K562 (cell line): ENCODE data around the gene AGXT. TPM values are rescaled to one million over a fixed set of nuclear protein-coding genes. Genes with fewer than 3 reads are reported as not detected.

Experiments
- ATAC-seq: fragments of 200-7000 bp; cut with Tn5 transposase; 3 replicates; pipeline ENCODE4 v1.9.1; 2020; ENCODE audit warnings: moderate library complexity
- BruUV-seq: library from RNA; stranded (reverse); fragments of 400-500 nt; replicated peaks from 2 replicates; lab custom pipeline; 2021; lab: Mats Ljungman, UMichigan
- CTCF ChIA-PET: fragments of 300-600 bp; formaldehyde crosslinking; extraction: SDS; loops from one replicate; lab custom pipeline; 2021; ENCODE audit warnings: low intra/inter-chr PET ratio; lab: Yijun Ruan, JAX
- POLR2A ChIA-PET: fragments of 300-600, 350-650 bp; sonication (Branson Sonifier 250); formaldehyde crosslinking; extraction: SDS; loops from one replicate; lab custom pipeline; 2021; ENCODE audit warnings: antibody characterized with exemption, inconsistent platforms; lab: Yijun Ruan, JAX
- DNase-seq, 4 experiments: peaks; one replicate each; pipeline versions ENCODE4 v3.0.0 to v3.0.0-alpha.2; 2011 to 2018; ENCODE audit warnings: low spot score in 3 of 4, mixed read lengths in 3 of 4; ENCODE audit errors: extremely low read depth in 1 of 4
- FAIRE-seq: peaks from 2 replicates; lab custom pipeline; 2011; peaks lifted over from hg19 to GRCh38; lab: Jason Lieb, UNC
- H2AFZ ChIP-seq: 2 replicates; pipeline ENCODE4 v1.6.0; 2011; ENCODE audit warnings: low read depth, low read length, control low read depth, inconsistent platforms
- H3K27ac ChIP-seq: fragments of 200-600 bp; 3 replicates; pipeline ENCODE4 v1.8.0; 2011; ENCODE audit warnings: low read depth, mild to moderate bottlenecking, control low read depth, inconsistent platforms, low read length, moderate library complexity, mixed read lengths; ENCODE audit errors: extremely low read depth
- H3K27me3 ChIP-seq, 2 experiments: fragments of 300-600 bp in 1 of 2; 2 replicates in 1 of 2; 3 replicates in 1 of 2; pipeline versions ENCODE4 v1.6.0 to v1.8.0; 2011; ENCODE audit warnings: inconsistent platforms in 2 of 2, low read length in 2 of 2, mild to moderate bottlenecking in 1 of 2, mixed read lengths in 1 of 2, moderate library complexity in 1 of 2; ENCODE audit not compliant: control insufficient read depth in 2 of 2, insufficient read depth in 2 of 2
- H3K36me3 ChIP-seq: fragments of 300-600 bp; 3 replicates; pipeline ENCODE4 v1.8.0; 2011; ENCODE audit warnings: mild to moderate bottlenecking, low read length, inconsistent platforms; ENCODE audit not compliant: control insufficient read depth, insufficient read depth
- H3K4me1 ChIP-seq, 2 experiments: fragments of 200-600 bp in 1 of 2; replicated peaks in 1 of 2; 2 replicates in 1 of 2; 3 replicates in 1 of 2; pipeline versions ENCODE4 v1.5.1 to v1.8.0; 2011; ENCODE audit warnings: inconsistent platforms in 2 of 2, low read length in 2 of 2, mild to moderate bottlenecking in 1 of 2, mixed read lengths in 1 of 2, moderate library complexity in 1 of 2; ENCODE audit not compliant: control insufficient read depth in 2 of 2, insufficient read depth in 2 of 2
- H3K4me2 ChIP-seq: 2 replicates; pipeline ENCODE4 v1.6.1; 2011; ENCODE audit warnings: low read length, control low read depth, inconsistent platforms, mixed read lengths; ENCODE audit not compliant: insufficient read depth
- H3K4me3 ChIP-seq: fragments of 200-600 bp; sonication (generic), shearing (Covaris generic); 2 replicates; pipeline ENCODE4 v1.5.1; 2016; ENCODE audit warnings: control low read depth, inconsistent platforms
- H3K79me2 ChIP-seq: fragments of 200-600 bp; 3 replicates; pipeline ENCODE4 v1.8.0; 2011; ENCODE audit warnings: low read length, inconsistent platforms; ENCODE audit not compliant: control insufficient read depth, insufficient read depth
- H3K9ac ChIP-seq, 2 experiments: 2 replicates each; pipeline versions ENCODE4 v1.6.0 to v1.6.1; 2011; ENCODE audit warnings: low read depth in 2 of 2, low read length in 2 of 2, control low read depth in 1 of 2, inconsistent platforms in 1 of 2, mild to moderate bottlenecking in 1 of 2, mixed read lengths in 1 of 2; ENCODE audit not compliant: insufficient read depth in 1 of 2
- H3K9me1 ChIP-seq: one replicate; pipeline ENCODE4 v1.6.0; 2011; ENCODE audit warnings: inconsistent platforms, mild to moderate bottlenecking, low read length, moderate library complexity; ENCODE audit not compliant: control insufficient read depth, insufficient read depth
- H3K9me3 ChIP-seq: replicated peaks from 2 replicates; pipeline ENCODE4 v1.5.1; 2011; ENCODE audit warnings: low read depth, low read length, inconsistent platforms; ENCODE audit not compliant: control insufficient read depth, insufficient read depth
- H4K20me1 ChIP-seq: replicated peaks from 2 replicates; pipeline ENCODE4 v1.6.1; 2011; ENCODE audit warnings: low read length, inconsistent platforms, mixed read lengths; ENCODE audit not compliant: control insufficient read depth, insufficient read depth
- CEBPB ChIP-seq: fragments of 450-650 bp; IDR thresholded peaks from 2 replicates; pipeline ENCODE4 v1.6.1; 2016; ENCODE audit warnings: missing genetic modification characterization, missing compliant biosample characterization
- CHCHD3 ChIP-seq: fragments of 250-450 bp; sonication (Bioruptor Pico); IDR thresholded peaks from 2 replicates; pipeline ENCODE4 v2.1.2; 2022; ENCODE audit warnings: mild to moderate bottlenecking
- FOXA1 ChIP-seq: fragments of 450-650 bp; IDR thresholded peaks from 2 replicates; pipeline ENCODE4 v1.6.1; 2016; ENCODE audit warnings: mild to moderate bottlenecking, borderline replicate concordance
- GATAD2B ChIP-seq: fragments of 450-650 bp; IDR thresholded peaks from 2 replicates; pipeline ENCODE4 v1.6.1; 2017; ENCODE audit warnings: mild to moderate bottlenecking, borderline replicate concordance
- HCFC1 ChIP-seq: IDR thresholded peaks from 2 replicates; pipeline ENCODE4 v1.6.1; 2012; ENCODE audit warnings: low read depth, low read length, improper control_type of control experiment
- HDAC2 ChIP-seq: fragments of 450-650 bp; IDR thresholded peaks from 2 replicates; pipeline ENCODE4 v1.6.1; 2016; ENCODE audit warnings: mild to moderate bottlenecking
- HNRNPH1 ChIP-seq: fragments of 200-400 bp; formaldehyde crosslinking; optimal IDR thresholded peaks from 2 replicates; pipeline ENCODE3; 2017; ENCODE audit warnings: low read depth, mild to moderate bottlenecking, low read length, moderate library complexity
- MAFG ChIP-seq: fragments of 450-650 bp; conservative IDR thresholded peaks from 2 replicates; pipeline ENCODE4 v1.6.1; 2016; ENCODE audit warnings: missing genetic modification characterization, missing compliant biosample characterization
- NFXL1 ChIP-seq: fragments of 450-650 bp; formaldehyde crosslinking; IDR thresholded peaks from 2 replicates; pipeline ENCODE4 v1.4.0; 2021; ENCODE audit warnings: mild to moderate bottlenecking
- NONO ChIP-seq, 2 experiments: fragments of 200-400 bp in 1 of 2; fragments of 450-650 bp in 1 of 2; formaldehyde crosslinking in 1 of 2; IDR thresholded peaks; 2 replicates each; pipeline ENCODE4 v1.6.1; 2017; ENCODE audit warnings: low read depth in 2 of 2, mild to moderate bottlenecking in 2 of 2, moderate library complexity in 2 of 2, low read length in 1 of 2
- NR3C1 ChIP-seq: sonication (generic); formaldehyde crosslinking; IDR thresholded peaks from 2 replicates; pipeline ENCODE4 v1.8.1; 2022; ENCODE audit warnings: missing genetic modification reagents
- POLR3A ChIP-seq: IDR thresholded peaks from 2 replicates; pipeline ENCODE4 v1.6.1; 2011; ENCODE audit warnings: borderline replicate concordance, mild to moderate bottlenecking, moderate library complexity; ENCODE audit not compliant: insufficient read length, insufficient read depth; ENCODE audit errors: extremely low read depth
- RBM39 ChIP-seq: fragments of 200-400 bp; formaldehyde crosslinking; optimal IDR thresholded peaks from 2 replicates; pipeline ENCODE3; 2018; ENCODE audit warnings: low read depth, low read length
- YBX1 ChIP-seq: fragments of 450-650 bp; IDR thresholded peaks from 2 replicates; pipeline ENCODE4 v1.7.1; 2016; ENCODE audit warnings: mild to moderate bottlenecking
- ZBTB7A ChIP-seq: IDR thresholded peaks from 2 replicates; pipeline ENCODE4 v1.6.1; 2011; ENCODE audit warnings: low read depth, mild to moderate bottlenecking, low read length, moderate library complexity, borderline replicate concordance; ENCODE audit not compliant: control insufficient read depth
- ZNF217 ChIP-seq: sonication (generic); formaldehyde crosslinking; IDR thresholded peaks from 2 replicates; pipeline ENCODE4 v1.8.0; 2022; ENCODE audit warnings: mild to moderate bottlenecking, missing genetic modification reagents
- ZNF239 ChIP-seq: fragments of 250-450 bp; sonication (Bioruptor Pico); IDR thresholded peaks from 2 replicates; pipeline ENCODE4 v1.4.0; 2020; ENCODE audit warnings: mild to moderate bottlenecking
- WGBS: fragments of 100-300 bp; shearing (Covaris generic); methylation state at CpG from one replicate; pipeline ENCODE4 v1.1.6; 2016; ENCODE audit warnings: low coverage, mixed read lengths; ENCODE audit not compliant: insufficient coverage; ENCODE audit errors: missing lambda C conversion rate; 5-methylcytosine and 5-hydroxymethylcytosine counted together
- in situ Hi-C: fragments of 300-500 bp; cut with MboI; formaldehyde crosslinking; loops from 4 replicates; pipeline ENCODE4 v1.15.0; 2018; ENCODE audit warnings: inconsistent platforms, mixed read lengths
- intact Hi-C: fragments of 100-400 bp; cut with micrococcal nuclease; formaldehyde crosslinking; loops from 2 replicates; pipeline ENCODE4 v1.14.2; 2022
- polyA plus RNA-seq, 8 experiments: library from polyadenylated mRNA; depleted of rRNA in 4 of 8; stranded (reverse) in 5 of 8; unstranded in 3 of 8; fragments of >200 nt; fragmentation: Nextera tagmentation in 2 of 8; fragmentation: Illumina TruSeq in 1 of 8; extraction: Ambion mirVana in 2 of 8; extraction: Trizol in 1 of 8; gene quantifications; 2 replicates each; pipeline versions ENCODE4 v1.2.1 to v1.2.3, GENCODE V29; 2011 to 2014; ENCODE audit warnings: inconsistent platforms in 1 of 8, missing spikeins in 1 of 8
- total RNA-seq, 7 experiments: library from RNA; depleted of rRNA in 6 of 7; stranded (reverse); fragments of >200 nt in 6 of 7; fragmentation: Illumina TruSeq in 2 of 7; extraction: Trizol in 2 of 7; gene quantifications; 2 replicates each; pipeline versions ENCODE4 v1.2.1 to v1.2.3, GENCODE V29; 2011 to 2021; ENCODE audit warnings: low replicate concordance in 1 of 7
- TF ChIP-seq, protein P1 (sequence below): fragments of 200-800 bp; sonication (Bioruptor generic); IDR thresholded peaks from 2 replicates; pipeline ENCODE4 v1.6.1; 2017; ENCODE audit warnings: missing genetic modification characterization, missing compliant biosample characterization
- TF ChIP-seq, protein P2 (sequence below), 2 experiments: IDR thresholded peaks; 2 replicates each; pipeline ENCODE4 v1.6.1; 2012; ENCODE audit warnings: improper control_type of control experiment in 2 of 2, low read depth in 2 of 2, low read length in 2 of 2, borderline replicate concordance in 1 of 2

AGXT gene
- total and polyA plus RNA-seq, 9 of the 15 experiments (the other 6 are each of a cell fraction or from before 2014, with no cell fraction given), result 0.18 TPM; not detected in 8

DNA sequence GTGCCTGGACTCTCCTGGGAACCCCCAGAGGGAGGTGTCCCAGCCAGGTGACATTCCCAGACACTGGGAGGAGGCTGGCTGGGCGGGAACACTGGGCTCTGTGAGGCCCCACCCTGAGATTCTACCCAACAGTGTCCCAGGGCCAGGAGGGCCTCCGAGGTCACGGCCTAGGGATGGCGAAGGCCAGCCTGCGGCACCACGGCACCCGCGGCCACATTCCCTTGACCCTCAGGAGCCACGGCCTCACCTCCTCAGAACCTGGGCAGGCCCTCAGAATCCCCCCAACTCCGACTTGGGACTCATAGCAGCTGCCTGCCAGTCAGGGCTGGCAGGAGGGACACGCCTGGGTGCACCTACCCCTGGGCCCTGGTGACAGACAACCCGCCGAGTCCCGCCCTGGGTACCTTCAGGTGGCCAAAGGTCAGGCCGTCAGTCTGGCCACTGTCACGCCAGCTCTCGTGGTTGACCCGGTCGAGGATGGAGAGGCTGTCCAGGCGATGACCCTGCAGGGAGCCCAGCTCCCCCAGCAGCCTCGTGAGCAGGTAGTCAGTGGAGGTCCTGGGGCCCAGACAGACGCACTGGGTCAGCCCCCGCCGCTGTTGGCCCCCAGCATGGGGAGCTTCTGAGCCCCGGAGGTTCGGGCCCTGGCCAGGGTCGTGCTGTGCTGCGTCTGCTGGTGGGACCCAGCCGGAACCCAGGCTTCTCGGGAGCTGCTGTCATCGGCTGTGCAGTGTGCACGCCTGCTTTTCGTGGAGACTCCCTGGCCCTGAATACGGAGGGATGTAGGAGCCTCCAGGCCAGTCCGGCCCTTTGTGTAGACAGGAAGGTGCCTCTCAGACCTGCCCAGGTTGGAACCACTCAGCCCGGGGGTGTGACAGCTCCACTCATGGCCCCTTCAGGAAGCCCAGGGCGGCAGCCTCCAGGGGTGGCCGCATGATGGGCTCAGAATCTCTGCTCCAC is 21.3 kb downstream of the AGXT start:
- ATAC-seq (no peak), DNase-seq (no peak), FAIRE-seq (no peak)
- no peaks in the 10 kb centered on the region for H3K79me2 ChIP-seq
- peaks cover 0 to 11% of the 10 kb centered on the region in 2 experiments; a peak in 2 of 5 replicates for H3K4me1 ChIP-seq
- ChIA-PET CTCF (no interaction called here), POLR2A (interaction anchor here (0.7 kb wide), 1 partner anchor 992 kb away, joined by 3 read pairs; no protein-coding TSS in a partner anchor)
- no TSS peak for BruUV-seq
- no peak overlapping the region for H3K9ac ChIP-seq
- WGBS, result under 1% methylated on average over 23 of the region's 38 CpGs
- no peak overlapping the region for H2AFZ ChIP-seq
- no peaks in the 10 kb centered on the region for H3K9me3 ChIP-seq
- in situ Hi-C loops, result no loop called here
- H4K20me1 ChIP-seq, result no peaks in the 10 kb centered on the region
- no peak overlapping the region for H3K4me2 ChIP-seq
- intact Hi-C loops, result no loop called here
- peaks cover 0 to 6% of the 10 kb centered on the region in 2 experiments; a peak in 2 of 5 replicates for H3K27me3 ChIP-seq
- no peak overlapping the region for H3K4me3 ChIP-seq
- no peak overlapping the region for H3K27ac ChIP-seq
- H3K36me3 ChIP-seq, result no peaks in the 10 kb centered on the region
- H3K9me1 ChIP-seq, result no peaks in the 10 kb centered on the region
- TF ChIP-seq FOXA1 (no peak), ZBTB7A (no peak), NR3C1 (CRISPR knock-in tag) (no peak), HDAC2 (no peak), CEBPB (tag) (no peak), RBM39 (no peak), HNRNPH1 (no peak), POLR3A (no peak), CHCHD3 (no peak), ZNF217 (CRISPR knock-in tag) (no peak), NONO (IDR thresholded peaks at IDR 0.05; ENCODE audit: low read depth in 2 of 2, low read length in 1 of 2) (no peak), YBX1 (no peak), MAFG (tag) (no peak), NFXL1 (CRISPR knock-in tag) (no peak), ZNF239 (CRISPR knock-in tag) (no peak), GATAD2B (no peak), HCFC1 (no peak)
- TF ChIP-seq, protein P1, sequence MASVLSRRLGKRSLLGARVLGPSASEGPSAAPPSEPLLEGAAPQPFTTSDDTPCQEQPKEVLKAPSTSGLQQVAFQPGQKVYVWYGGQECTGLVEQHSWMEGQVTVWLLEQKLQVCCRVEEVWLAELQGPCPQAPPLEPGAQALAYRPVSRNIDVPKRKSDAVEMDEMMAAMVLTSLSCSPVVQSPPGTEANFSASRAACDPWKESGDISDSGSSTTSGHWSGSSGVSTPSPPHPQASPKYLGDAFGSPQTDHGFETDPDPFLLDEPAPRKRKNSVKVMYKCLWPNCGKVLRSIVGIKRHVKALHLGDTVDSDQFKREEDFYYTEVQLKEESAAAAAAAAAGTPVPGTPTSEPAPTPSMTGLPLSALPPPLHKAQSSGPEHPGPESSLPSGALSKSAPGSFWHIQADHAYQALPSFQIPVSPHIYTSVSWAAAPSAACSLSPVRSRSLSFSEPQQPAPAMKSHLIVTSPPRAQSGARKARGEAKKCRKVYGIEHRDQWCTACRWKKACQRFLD, result no peak
- TF ChIP-seq, protein P2, sequence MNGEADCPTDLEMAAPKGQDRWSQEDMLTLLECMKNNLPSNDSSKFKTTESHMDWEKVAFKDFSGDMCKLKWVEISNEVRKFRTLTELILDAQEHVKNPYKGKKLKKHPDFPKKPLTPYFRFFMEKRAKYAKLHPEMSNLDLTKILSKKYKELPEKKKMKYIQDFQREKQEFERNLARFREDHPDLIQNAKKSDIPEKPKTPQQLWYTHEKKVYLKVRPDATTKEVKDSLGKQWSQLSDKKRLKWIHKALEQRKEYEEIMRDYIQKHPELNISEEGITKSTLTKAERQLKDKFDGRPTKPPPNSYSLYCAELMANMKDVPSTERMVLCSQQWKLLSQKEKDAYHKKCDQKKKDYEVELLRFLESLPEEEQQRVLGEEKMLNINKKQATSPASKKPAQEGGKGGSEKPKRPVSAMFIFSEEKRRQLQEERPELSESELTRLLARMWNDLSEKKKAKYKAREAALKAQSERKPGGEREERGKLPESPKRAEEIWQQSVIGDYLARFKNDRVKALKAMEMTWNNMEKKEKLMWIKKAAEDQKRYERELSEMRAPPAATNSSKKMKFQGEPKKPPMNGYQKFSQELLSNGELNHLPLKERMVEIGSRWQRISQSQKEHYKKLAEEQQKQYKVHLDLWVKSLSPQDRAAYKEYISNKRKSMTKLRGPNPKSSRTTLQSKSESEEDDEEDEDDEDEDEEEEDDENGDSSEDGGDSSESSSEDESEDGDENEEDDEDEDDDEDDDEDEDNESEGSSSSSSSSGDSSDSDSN (IDR thresholded peaks at IDR 0.05; ENCODE audit: borderline replicate concordance in 1 of 2, low read depth in 2 of 2, low read length in 2 of 2), result no peak
